BLaER1 treated with 17β-estradiol and CSF1 and Interleukin-3, amounts not matched to agents 10 nM and 100 nM (cell line): ENCODE data around the gene DPF3.
A peak's percentile ranks its signal among the peaks of the same experiment; 100 is the strongest.

Experiments used
- H3K27ac ChIP-seq, 11 experiments: shearing (Covaris generic); formaldehyde crosslinking; 2 replicates each; pipeline ENCODE4 v1.8.1; 2022
- H3K27me3 ChIP-seq, 11 experiments: shearing (Covaris generic); formaldehyde crosslinking; 2 replicates each; pipeline ENCODE4 v1.8.1; 2022
- H3K36me3 ChIP-seq, 11 experiments: shearing (Covaris generic); formaldehyde crosslinking; 2 replicates each; pipeline ENCODE4 v1.8.1; 2022
- H3K4me1 ChIP-seq, 10 experiments: shearing (Covaris generic); formaldehyde crosslinking; 2 replicates each; pipeline ENCODE4 v1.8.1; 2022
- H3K4me2 ChIP-seq, 11 experiments: shearing (Covaris generic); formaldehyde crosslinking; 2 replicates each; pipeline ENCODE4 v1.8.1; 2022
- H3K4me3 ChIP-seq, 10 experiments: shearing (Covaris generic); formaldehyde crosslinking; 2 replicates each; pipeline ENCODE4 v1.8.1; 2022
- H3K9ac ChIP-seq, 11 experiments: shearing (Covaris generic); formaldehyde crosslinking; 2 replicates each; pipeline ENCODE4 v1.8.1; 2022
- H3K9me3 ChIP-seq, 11 experiments: shearing (Covaris generic); formaldehyde crosslinking; replicated peaks in 1 of 11; 2 replicates each; pipeline ENCODE4 v1.8.1; 2022
- H4K20me1 ChIP-seq, 11 experiments: shearing (Covaris generic); formaldehyde crosslinking; 2 replicates each; pipeline ENCODE4 v1.8.1; 2022
- Cebpa-rat ChIP-seq, 11 experiments: shearing (Covaris generic); IDR thresholded peaks; 2 replicates each; pipeline ENCODE4 v1.8.1; 2022

The DPF3 gene

GRCh38 chr14:72801836-72802587, 91.9 kb downstream of the DPF3 start:
- Histone ChIP-seq H4K20me1 (no peaks in the 10 kb centered on the region), H3K4me2 (no peak overlapping the region), H3K4me3 (no peak overlapping the region), H3K4me1 (peaks cover 0 to 8% (median 0%) of the 10 kb centered on the region in 10 experiments; a peak in 2 of 20 replicates), H3K36me3 (no peaks in the 10 kb centered on the region), H3K27ac (no peak overlapping the region), H3K27me3 (no peaks in the 10 kb centered on the region), H3K9me3 (no peaks in the 10 kb centered on the region), H3K9ac (no peak overlapping the region)
- no peak for TF ChIP-seq Cebpa-rat (IDR thresholded peaks at IDR 0.05)

GRCh38 chr14:72801381-72801812, 92.5 kb downstream of the DPF3 start:
- Histone ChIP-seq H3K27ac (no peak overlapping the region), H3K4me2 (no peak overlapping the region), H3K9me3 (no peaks in the 10 kb centered on the region), H4K20me1 (no peaks in the 10 kb centered on the region), H3K9ac (no peak overlapping the region), H3K36me3 (no peaks in the 10 kb centered on the region), H3K4me1 (peaks cover 0 to 8% (median 0%) of the 10 kb centered on the region in 10 experiments; a peak in 2 of 20 replicates), H3K4me3 (no peak overlapping the region), H3K27me3 (no peaks in the 10 kb centered on the region)
- no peak for TF ChIP-seq Cebpa-rat (IDR thresholded peaks at IDR 0.05)

GRCh38 chr14:72800848-72801370, 93.0 kb downstream of the DPF3 start:
- Histone ChIP-seq H3K4me3 (no peak overlapping the region), H4K20me1 (no peaks in the 10 kb centered on the region), H3K4me2 (no peak overlapping the region), H3K4me1 (peaks cover 0 to 3% (median 0%) of the 10 kb centered on the region in 10 experiments; a peak in 2 of 20 replicates), H3K9ac (no peak overlapping the region), H3K9me3 (no peaks in the 10 kb centered on the region), H3K27me3 (no peaks in the 10 kb centered on the region), H3K36me3 (no peaks in the 10 kb centered on the region), H3K27ac (no peak overlapping the region)
- TF ChIP-seq Cebpa-rat (IDR thresholded peaks at IDR 0.05) = no peak

- H3K27me3 ChIP-seq = no peaks in the 10 kb centered on the region
- H3K36me3 ChIP-seq = no peaks in the 10 kb centered on the region
- no peak overlapping the region for H3K27ac ChIP-seq
- H3K9me3 ChIP-seq = no peaks in the 10 kb centered on the region
- TF ChIP-seq Cebpa-rat (IDR thresholded peaks at IDR 0.05) = no peak
- H3K4me1 ChIP-seq = no peaks in the 10 kb centered on the region
- H3K4me2 ChIP-seq = no peak overlapping the region
- H3K4me3 ChIP-seq = no peak overlapping the region
- H3K9ac ChIP-seq = no peak overlapping the region
- no peaks in the 10 kb centered on the region for H4K20me1 ChIP-seq
These were observed 93.6 kb downstream of the DPF3 start for GRCh38 chr14:72800296-72800695.

GRCh38 chr14:72796935-72797334, 97.0 kb downstream of the DPF3 start:
- Histone ChIP-seq H3K9me3 (no peaks in the 10 kb centered on the region), H3K36me3 (no peaks in the 10 kb centered on the region), H4K20me1 (no peaks in the 10 kb centered on the region), H3K4me3 (no peak overlapping the region), H3K27me3 (no peaks in the 10 kb centered on the region), H3K4me1 (no peaks in the 10 kb centered on the region), H3K27ac (no peak overlapping the region), H3K9ac (no peak overlapping the region), H3K4me2 (no peak overlapping the region)
- no peak for TF ChIP-seq Cebpa-rat (IDR thresholded peaks at IDR 0.05)

GRCh38 chr14:72793156-72793939, 100.6 kb downstream of the DPF3 start:
- no peaks in the 10 kb centered on the region for H3K36me3 ChIP-seq
- H3K4me1 ChIP-seq = peaks cover 4 to 24% (median 17%) of the 10 kb centered on the region in 10 experiments; a peak in 18 of 20 replicates
- no peak overlapping the region for H3K9ac ChIP-seq
- H3K4me2 ChIP-seq = no peak overlapping the region
- no peak overlapping the region for H3K27ac ChIP-seq
- no peak for TF ChIP-seq Cebpa-rat (IDR thresholded peaks at IDR 0.05)
- H3K27me3 ChIP-seq = no peaks in the 10 kb centered on the region
- H4K20me1 ChIP-seq = no peaks in the 10 kb centered on the region
- no peaks in the 10 kb centered on the region for H3K9me3 ChIP-seq
- no peak overlapping the region for H3K4me3 ChIP-seq

- H3K4me1 ChIP-seq = peaks cover 12 to 31% (median 25%) of the 10 kb centered on the region in 10 experiments
- TF ChIP-seq Cebpa-rat (IDR thresholded peaks at IDR 0.05) = no peak
- no peak overlapping the region for H3K9ac ChIP-seq
- no peak overlapping the region for H3K27ac ChIP-seq
- H3K4me3 ChIP-seq = no peak overlapping the region
- H3K9me3 ChIP-seq = no peaks in the 10 kb centered on the region
- no peaks in the 10 kb centered on the region for H3K27me3 ChIP-seq
- H4K20me1 ChIP-seq = no peaks in the 10 kb centered on the region; a peak in 1 of 22 replicates
- no peak overlapping the region for H3K4me2 ChIP-seq
- H3K36me3 ChIP-seq = no peaks in the 10 kb centered on the region
These were observed 101.7 kb downstream of the DPF3 start for GRCh38 chr14:72792051-72792788.

GRCh38 chr14:72790887-72791566, 102.9 kb downstream of the DPF3 start:
- no peak overlapping the region for H3K4me3 ChIP-seq
- H3K27me3 ChIP-seq = no peaks in the 10 kb centered on the region
- H4K20me1 ChIP-seq = no peaks in the 10 kb centered on the region; a peak in 1 of 22 replicates
- no peaks in the 10 kb centered on the region for H3K36me3 ChIP-seq
- no peak for TF ChIP-seq Cebpa-rat (IDR thresholded peaks at IDR 0.05)
- H3K9ac ChIP-seq = no peak overlapping the region
- no peaks in the 10 kb centered on the region for H3K9me3 ChIP-seq
- H3K4me1 ChIP-seq = peaks cover 12 to 31% (median 25%) of the 10 kb centered on the region in 10 experiments
- no peak overlapping the region for H3K27ac ChIP-seq
- peak overlapping the region in 9 of 11 experiments; percentile 5 to 46 (median 32); a peak in 10 of 22 replicates for H3K4me2 ChIP-seq
